Dermis microvascular lymphatic vessel endothelial cell (primary cell): ENCODE measurements around the gene RPL13A. TPM values are rescaled to one million over a fixed set of nuclear protein-coding genes. Genes with fewer than 3 reads are reported as not detected.

Source experiments
- total RNA-seq: library from RNA; depleted of rRNA; stranded (reverse); fragments of >200 nt; gene quantifications from 2 replicates; pipeline ENCODE4 v1.2.1, GENCODE V29; 2014

The RPL13A gene
- total RNA-seq, 1 donor from 2014 or later = 3,699 TPM

Other genes with a start within 250 kb of the RPL13A start
- 0.26 and 0.51 TPM in 2 replicates for gene SLC6A16, start 162.4 kb upstream of the RPL13A start, total RNA-seq
- gene CD37, start 152.2 kb upstream of the RPL13A start, total RNA-seq = not detected in 2 replicates
- 57.4 and 72.2 TPM in 2 replicates for gene TEAD2, start 125.2 kb upstream of the RPL13A start, total RNA-seq
- gene DKKL1, start 123.7 kb upstream of the RPL13A start, total RNA-seq = 0.13 and 0.51 TPM in 2 replicates
- gene KASH5, start 99.4 kb upstream of the RPL13A start, total RNA-seq = not detected in 2 replicates
- not detected in 2 replicates for gene PTH2, start 64.2 kb upstream of the RPL13A start, total RNA-seq
- gene GFY, start 62.2 kb upstream of the RPL13A start, total RNA-seq = not detected in 2 replicates
- 0.13 TPM in 2 replicates for gene SLC17A7, start 46.1 kb upstream of the RPL13A start, total RNA-seq
- gene PIH1D1, start 35.8 kb upstream of the RPL13A start, total RNA-seq = 146 and 159 TPM in 2 replicates
- 41.3 and 61.4 TPM in 2 replicates for gene ALDH16A1, start 34.4 kb upstream of the RPL13A start, total RNA-seq
- 1.3 and 1.9 TPM in 2 replicates for gene FLT3LG, start 13.4 kb upstream of the RPL13A start, total RNA-seq
- gene RPS11, start 8.8 kb downstream of the RPL13A start, total RNA-seq = 2,245 and 2,954 TPM in 2 replicates
- gene FCGRT, start 25.1 kb downstream of the RPL13A start, total RNA-seq = 51.9 and 184 TPM in 2 replicates
- gene RCN3, start 40.4 kb downstream of the RPL13A start, total RNA-seq = 11.7 and 13.4 TPM in 2 replicates
- gene NOSIP, start 92.9 kb downstream of the RPL13A start, total RNA-seq = 109 and 127 TPM in 2 replicates
- gene PRRG2, start 93.7 kb downstream of the RPL13A start, total RNA-seq = 2.4 and 7.1 TPM in 2 replicates
- gene PRR12, start 103.6 kb downstream of the RPL13A start, total RNA-seq = 1.0 and 2.9 TPM in 2 replicates
- 23.0 and 31.6 TPM in 2 replicates for gene RRAS, start 152.5 kb downstream of the RPL13A start, total RNA-seq
- 5.3 and 9.6 TPM in 2 replicates for gene SCAF1, start 154.6 kb downstream of the RPL13A start, total RNA-seq
- 33.9 and 42.1 TPM in 2 replicates for gene IRF3, start 178.2 kb downstream of the RPL13A start, total RNA-seq
- gene BCL2L12, start 178.3 kb downstream of the RPL13A start, total RNA-seq = 4.0 and 4.6 TPM in 2 replicates
- gene PRMT1, start 189.7 kb downstream of the RPL13A start, total RNA-seq = 383 and 426 TPM in 2 replicates
- gene ADM5, start 202.0 kb downstream of the RPL13A start, total RNA-seq = 0.26 and 0.38 TPM in 2 replicates
- 9.6 and 14.5 TPM in 2 replicates for gene CPT1C, start 203.5 kb downstream of the RPL13A start, total RNA-seq